H54 (cell line): ENCODE results near the gene GPR108.
"Not testable (repeated sequence)": the region's sequence is repeated elsewhere in the genome, so short reads cannot be mapped to it uniquely, and the experiment has no call there.

ENCODE experiments used
- DNase-seq: peaks from one replicate; pipeline ENCODE4 v3.0.0; 2011; ENCODE audit warnings: low spot score, mixed read lengths; ENCODE audit not compliant: insufficient read length
- FAIRE-seq: peaks from 3 replicates; lab custom pipeline; 2011; peaks lifted over from hg19 to GRCh38; lab: Jason Lieb, UNC
- POLR2A ChIP-seq: IDR thresholded peaks from 2 replicates; pipeline ENCODE4 v1.6.1; 2011; ENCODE audit warnings: low read depth, mild to moderate bottlenecking, low read length

The GPR108 gene

DNA sequence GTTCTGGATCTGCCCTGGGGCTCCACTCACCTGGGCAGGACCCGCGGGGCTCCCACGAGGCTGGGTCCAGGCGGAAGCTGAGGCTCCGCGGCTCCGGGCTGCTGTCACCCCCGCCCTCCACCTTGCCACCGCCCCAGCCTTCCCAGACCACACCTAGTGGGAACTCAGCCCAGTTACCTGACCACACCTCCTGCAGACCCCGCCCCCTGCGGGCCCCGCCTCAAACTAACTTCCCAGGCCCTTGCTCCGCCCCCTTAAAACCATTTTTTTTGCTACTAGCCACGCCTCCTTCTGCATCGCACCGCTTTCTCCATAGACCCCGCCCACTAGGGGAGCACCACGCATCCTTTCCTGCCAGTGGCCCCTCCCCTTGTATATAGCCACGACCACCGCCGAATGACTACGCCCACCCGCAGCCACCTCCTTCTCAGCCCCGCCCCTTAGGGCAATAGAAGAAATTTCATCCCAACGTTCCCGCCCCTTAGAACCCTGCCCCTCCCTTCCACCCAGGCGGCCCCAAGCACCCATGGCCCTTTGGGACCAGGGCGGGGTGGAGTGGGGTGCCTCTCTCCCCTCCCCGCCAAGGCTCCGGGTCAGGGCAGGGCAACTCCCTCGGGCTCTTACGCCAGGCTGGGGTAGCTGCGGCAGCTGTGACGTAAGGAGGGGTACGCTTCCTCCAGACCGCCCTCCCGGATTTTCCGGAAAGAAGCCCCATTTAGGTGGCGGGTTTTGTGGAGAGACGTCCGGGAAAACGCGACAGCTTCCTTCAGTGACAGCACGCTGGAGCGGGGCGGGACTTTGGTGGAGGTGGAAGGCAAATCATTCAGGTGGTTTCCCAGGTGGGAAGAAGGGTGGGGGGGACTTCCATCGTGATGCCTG is 30.2 kb upstream of the GPR108 start, which contains the start of gene SH2D3A:
Gene SH2D3A, minus strand, starts transcription at position 79 of the 879 bp plus-strand sequence. CDS start 3,687 bp downstream, outside the sequence.
- no peak for TF ChIP-seq POLR2A
- peak; percentile 47 for DNase-seq
- no peak for FAIRE-seq

DNA sequence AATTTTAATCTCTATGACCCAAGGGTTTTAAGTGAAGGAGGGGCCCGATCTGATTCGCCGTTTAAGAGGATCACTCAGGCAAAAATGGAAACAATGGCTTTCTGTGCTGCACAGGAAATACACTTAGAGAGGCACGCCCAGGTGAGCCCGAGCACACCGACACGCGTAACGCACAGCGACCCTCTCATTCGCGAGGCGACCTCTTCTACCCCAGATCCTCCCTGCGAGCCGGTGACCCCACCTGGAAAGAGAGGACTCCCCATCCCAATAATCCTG is 29.6 kb upstream of the GPR108 start:
- TF ChIP-seq POLR2A = no peak; the same call in 1 of the 2 replicates
- DNase-seq = no peak
- FAIRE-seq = no peak

DNA sequence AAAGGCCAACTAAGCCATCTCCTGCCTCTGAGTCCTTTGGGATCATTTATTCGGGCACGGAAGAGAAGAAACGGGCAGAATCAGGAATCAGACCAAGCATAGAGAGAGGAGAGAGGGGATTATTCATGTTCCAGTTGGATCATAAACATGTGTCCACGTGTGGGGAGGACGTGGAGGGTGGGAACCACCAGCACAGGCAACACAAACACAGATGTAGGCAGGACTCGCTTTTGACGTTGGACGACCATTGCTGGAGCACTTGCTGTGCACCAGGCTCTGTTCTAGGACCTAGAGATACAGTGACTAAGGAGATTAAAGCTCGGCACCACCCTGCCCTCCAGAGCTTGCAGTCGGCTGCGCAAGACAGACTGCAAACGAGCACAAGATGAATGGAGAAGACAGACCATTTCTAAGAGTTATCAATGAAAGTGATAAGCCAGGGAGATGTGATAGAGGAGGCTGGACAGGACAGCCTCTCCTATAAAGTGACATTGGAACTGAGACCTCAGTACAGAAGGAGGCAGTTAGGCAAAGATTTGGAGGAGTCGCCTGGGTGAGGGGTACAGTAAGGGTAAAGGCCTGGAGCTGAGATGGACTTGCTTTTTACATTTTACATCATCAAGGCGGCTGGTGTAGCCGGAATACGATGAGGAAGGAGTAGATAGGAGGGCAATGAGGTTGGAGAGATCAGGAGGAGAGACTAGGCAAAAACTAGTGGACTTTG is 29.1 kb upstream of the GPR108 start:
- no peak for DNase-seq
- TF ChIP-seq POLR2A = no peak
- FAIRE-seq = no peak

DNA sequence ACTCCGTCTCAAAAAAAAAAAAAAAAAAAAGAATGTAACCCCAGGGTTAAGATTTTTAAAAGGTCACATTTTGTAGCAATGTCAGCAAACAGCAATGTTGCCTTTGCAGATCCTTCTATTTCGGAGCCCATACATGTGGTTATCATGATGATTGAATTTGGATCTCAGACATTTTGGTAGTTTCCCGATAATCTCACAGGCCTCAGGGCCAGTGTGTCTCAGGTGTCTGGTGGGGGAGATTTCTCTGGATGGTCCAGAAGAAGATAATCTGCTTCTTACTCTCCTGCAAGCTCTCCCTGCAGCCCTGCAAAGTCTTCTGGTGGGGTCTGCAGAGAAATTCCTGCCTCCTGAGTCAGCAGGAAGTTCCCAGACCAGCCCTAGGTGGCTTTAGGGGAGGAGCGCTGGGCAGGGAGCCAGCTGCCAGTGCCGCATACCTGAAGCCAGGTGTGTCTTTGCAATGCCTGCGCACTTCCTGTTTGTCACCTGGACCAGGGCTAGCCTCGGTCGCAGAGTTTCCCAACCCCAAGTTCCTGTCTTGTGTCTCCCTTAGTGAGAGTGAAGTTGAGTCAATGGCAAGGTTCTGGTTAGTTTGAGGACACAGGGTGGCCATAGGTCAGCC is 28.5 kb upstream of the GPR108 start:
- FAIRE-seq (no peak), DNase-seq (no peak)
- no peak for TF ChIP-seq POLR2A

DNA sequence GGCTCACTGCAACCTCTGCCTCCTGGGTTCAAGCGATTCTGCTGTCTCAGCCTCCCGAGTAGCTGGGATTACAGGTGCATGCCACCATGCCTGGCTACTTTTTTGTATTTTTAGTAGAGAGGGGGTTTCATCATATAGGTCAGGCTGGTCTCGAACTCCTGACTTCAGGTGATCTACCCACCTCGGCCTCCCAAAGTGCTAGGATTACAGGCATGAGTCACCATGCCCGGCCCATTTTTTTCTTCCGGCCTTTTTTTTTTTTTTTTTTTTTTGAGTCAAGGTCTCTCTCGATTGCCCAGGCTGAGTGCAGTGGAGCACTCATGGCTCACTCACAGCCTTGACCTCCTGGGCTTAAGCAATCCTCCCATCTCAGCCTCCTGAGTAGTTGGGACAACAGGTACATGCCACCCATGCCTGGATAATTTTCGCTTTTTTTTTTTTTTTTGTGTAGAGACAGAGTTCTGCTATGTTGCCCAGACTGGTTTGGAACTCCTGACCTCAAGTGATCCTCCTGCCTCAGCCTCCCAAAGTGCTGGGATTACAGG is 24.9 kb upstream of the GPR108 start:
- DNase-seq, FAIRE-seq: not testable (repeated sequence)

DNA sequence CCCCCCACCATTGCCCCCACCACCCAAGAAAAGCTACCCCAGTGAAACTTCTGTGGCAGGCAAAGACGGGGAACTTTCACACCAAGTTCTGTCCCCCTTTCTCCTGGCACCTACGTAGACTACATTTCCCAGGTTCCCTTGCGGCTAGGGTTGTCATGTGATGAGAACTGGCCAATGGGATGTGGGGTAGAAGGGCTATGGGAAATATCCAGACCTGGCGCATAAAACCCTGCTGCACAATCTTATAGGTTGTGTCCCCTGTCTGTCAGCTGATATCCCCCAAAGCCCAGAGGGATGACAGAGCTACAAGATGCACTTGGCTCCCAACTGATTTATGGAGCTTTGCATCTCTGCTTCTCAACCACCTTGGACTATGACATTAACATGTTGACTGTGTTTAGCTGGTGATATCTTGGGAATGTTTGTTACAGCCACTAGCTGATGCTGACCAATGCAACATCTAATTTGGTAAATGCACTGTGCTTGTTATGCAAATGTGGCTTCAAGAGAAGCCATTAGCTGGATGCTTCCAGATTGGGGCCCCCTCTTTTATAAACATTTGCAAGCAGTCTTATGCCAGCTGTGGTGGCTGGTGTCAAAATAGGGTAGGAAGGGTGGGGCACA is 23.8 kb upstream of the GPR108 start:
- no peak for FAIRE-seq
- DNase-seq = peak; percentile 53
- no peak for TF ChIP-seq POLR2A

DNA sequence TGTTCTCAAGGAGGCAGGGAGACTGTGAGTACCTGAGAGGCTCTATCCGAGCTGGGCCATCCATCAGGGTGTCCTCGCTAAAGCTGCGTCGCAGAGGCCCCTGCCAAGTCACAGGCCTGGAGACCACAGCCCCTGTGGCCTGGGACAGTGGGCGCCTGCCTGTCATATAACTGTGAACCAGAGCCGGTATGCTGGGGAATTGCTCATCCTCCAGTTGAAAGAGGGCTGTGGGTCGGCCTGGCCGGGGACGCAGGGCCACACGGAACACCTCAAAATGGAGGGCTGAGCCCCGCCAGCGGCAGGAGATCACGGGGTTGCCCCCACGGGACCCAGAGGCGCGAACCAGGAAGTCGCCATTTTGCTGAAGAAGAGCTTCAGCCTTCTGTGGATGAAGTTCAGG is 23.2 kb upstream of the GPR108 start:
- TF ChIP-seq POLR2A = no peak
- FAIRE-seq = no peak
- DNase-seq = no peak

DNA sequence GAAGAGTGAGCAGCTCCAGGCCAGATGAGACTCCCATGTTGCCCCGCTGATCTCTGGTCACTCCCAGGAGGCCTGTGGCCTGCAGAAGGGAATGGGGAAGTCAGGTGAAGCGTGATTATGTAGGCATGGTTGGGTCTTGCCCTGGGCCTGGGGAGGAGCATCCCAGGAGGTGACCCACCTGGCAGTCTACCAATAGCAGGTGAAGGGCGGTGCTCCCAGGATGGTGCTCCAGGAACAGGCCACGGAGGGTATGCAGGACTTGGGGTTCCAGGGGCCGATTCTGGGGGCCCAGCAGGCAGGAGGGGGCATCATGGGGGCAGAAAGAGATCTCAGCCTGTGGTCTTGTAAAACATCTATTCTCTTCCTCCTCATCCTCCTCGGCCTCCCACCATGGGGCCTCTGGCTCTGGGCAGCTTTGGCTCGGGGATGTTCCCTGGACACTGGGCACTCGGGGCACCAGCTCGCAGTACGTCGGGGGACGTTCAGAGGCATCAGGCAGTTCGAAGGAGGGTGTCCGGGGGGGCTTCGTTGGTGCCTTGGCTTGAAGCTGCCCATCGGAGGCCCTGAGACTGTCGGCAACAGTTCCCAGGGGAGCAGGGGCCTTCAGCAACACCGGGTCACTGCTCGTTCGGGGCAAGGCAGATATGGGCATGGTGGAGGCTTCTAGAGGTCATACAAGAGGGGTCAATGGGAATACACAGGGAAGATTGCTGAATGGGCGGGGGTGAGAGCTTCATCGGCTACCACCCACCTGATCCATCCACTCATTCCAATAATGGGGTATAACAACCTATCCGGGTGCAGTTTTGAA is 17.5 kb upstream of the GPR108 start:
- no peak for FAIRE-seq
- no peak for TF ChIP-seq POLR2A
- DNase-seq = no peak

DNA sequence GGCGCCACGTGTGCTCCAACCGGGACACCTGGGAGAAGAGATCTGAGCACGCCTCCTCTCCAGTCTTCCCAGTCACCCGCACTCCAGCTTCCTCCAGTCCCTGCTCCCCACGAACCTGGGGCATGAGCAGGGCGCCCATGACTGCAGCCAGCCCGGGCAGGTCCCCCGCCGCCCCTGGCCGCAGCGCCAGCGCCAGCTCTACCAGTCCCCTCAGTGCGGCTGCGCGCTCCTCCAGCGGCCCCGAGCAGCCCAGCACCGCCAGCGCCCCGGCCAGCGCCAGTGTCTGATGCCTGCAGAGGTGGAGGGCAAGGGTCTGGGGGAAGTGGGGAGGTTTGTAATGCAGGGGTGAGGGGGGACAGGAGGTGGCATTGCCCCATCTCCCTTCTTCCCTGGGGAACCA is 16.8 kb upstream of the GPR108 start:
- TF ChIP-seq POLR2A = no peak
- DNase-seq = no peak
- FAIRE-seq = no peak

DNA sequence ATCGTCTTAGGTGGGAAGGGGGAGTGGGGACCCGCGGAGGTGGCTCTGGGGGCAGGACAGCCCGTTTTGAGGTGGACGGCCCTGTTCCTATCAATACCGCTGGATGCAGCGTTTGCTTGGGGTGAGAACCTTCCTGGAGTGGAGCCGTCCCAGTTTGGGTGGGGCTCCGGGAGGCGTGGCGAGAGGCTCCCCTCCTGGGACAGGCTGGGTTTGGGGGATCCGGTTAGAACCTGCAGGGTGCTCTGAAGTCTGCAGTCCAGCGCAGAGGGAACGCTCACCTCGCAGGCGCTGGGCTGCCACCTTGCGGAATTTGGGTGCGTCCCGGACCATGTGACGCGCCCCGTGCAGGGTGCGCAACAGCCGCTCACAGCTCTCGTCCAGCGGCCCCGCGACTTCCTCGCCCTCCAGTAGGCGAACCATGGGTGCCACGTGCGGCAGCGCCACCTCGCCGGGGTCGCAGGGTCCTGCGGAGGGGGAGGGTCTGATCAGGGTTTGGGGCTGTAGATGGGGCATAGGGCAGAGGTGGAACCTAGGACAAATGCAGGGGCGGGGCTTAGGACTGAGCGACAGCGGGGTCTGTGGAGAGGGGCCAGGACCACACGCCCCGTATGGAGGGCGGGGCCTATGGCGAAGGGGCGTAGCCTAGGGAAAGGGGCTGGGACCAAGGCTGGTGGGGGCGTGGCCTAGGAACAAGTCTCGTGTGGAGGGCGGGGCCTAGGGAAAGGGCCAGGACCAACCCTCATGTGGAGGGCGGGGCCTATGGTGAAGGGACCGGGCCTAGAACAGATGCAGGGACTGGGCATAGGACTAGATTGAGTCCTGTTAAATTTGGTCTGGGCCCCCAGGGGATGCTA is 16.0 kb upstream of the GPR108 start:
- no peak for TF ChIP-seq POLR2A
- FAIRE-seq (no peak), DNase-seq (peak; percentile 70)

DNA sequence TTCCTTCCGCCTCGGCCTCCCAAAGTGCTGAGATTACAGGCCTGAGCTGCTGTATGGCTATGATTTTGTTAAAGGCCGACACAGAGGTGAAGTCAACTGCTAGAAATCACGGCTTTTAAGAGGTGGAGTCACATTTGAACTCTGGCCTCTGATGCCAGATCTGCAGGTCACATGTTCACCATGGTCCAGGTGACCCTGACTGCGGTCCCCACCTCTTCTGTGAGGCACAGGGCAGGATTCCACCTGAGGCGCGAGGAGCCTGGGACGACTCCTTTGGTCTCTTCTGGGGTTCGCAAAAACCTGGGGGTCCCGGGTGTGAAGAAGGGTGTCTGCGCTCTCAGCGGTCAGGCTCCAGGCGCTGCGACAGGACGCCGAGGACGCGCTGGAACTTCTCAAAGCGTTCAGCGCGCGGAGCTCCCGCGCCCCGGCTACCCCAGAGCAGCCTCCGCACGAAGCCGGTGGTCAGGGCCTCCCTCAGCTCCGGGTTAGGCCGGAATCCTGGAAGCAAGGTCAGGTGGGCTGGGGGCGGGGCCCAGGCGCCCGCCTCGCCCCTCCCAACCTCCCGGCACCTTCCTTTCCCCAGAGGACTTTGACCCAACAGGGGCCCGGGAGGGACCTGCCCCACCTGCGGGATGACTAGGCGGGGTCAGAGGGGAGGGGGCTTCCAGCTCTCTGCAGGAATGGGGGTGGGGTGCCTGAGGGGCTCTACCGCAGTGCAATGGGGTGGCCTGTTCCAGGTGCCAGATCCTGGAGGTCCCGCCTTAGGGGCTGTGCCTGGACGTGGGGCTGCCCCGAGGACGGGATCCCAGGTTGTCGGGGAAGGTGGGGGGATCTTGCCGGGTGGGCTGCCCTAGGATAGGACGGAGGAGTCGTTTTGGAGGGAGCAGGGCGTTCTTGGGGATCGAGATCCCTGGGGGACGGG is 15.1 kb upstream of the GPR108 start:
- no peak for FAIRE-seq
- no peak for TF ChIP-seq POLR2A

DNA sequence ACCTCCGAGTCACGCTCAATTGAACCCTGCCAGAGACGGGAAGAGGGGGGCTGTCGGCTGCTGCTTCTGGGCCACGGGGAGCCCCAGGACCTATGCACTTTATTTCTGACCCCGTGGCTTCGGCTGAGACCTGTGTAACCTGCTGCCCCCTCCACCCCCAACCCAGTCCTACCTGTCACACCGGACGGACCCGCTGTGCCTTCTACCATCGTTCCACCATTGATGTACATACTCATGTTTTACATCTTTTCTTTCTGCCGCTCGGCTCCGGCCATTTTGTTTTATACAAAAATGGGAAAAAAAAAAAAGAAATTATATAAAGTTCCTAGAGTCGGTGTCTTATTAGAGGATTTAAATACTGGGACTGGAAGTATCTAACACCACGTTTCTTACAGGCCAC is 13.8 kb upstream of the GPR108 start:
- DNase-seq (no peak), FAIRE-seq (no peak)
- TF ChIP-seq POLR2A = no peak

More for the DNA sequence above, 15.1 kb upstream of the GPR108 start:
- no peak for DNase-seq
